ENCODE measurements around the gene RER1.

DNA sequence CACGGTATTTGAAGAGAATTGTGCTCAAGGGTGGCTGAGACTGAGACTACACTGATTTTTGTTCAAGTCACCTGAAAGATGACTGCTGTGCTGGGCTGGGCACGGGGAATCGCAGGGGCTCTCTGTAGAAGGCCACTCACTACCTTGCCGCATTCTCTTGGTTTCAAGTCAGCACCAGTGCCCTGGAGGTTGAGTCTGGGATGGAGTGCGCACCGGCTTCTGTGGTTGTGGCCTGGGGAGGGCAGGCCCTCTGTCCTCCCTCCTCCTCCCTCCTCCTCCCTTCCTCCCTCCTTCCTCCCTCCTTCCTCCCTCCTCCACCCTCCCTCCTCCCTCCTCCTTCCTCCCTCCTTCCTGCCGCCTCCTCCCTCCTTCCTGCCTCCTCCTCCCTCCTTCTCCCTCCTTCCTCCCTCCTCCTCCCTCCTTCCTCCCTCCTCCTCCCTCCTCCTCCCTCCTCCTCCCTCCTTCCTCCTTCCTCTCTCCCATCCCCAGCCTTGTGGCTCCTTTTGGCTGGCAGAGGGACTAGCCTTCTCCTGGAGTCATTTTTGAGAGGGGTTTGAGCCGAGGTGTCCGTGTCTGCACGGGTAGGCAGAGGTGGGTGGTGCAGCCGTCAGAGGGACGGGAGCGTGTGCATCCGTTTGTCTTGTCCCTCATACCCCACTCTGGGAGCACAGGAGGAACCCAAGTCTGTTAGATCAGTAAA, 9.5 kb downstream of the RER1 start:
- TF ChIP-seq, protein P1, sequence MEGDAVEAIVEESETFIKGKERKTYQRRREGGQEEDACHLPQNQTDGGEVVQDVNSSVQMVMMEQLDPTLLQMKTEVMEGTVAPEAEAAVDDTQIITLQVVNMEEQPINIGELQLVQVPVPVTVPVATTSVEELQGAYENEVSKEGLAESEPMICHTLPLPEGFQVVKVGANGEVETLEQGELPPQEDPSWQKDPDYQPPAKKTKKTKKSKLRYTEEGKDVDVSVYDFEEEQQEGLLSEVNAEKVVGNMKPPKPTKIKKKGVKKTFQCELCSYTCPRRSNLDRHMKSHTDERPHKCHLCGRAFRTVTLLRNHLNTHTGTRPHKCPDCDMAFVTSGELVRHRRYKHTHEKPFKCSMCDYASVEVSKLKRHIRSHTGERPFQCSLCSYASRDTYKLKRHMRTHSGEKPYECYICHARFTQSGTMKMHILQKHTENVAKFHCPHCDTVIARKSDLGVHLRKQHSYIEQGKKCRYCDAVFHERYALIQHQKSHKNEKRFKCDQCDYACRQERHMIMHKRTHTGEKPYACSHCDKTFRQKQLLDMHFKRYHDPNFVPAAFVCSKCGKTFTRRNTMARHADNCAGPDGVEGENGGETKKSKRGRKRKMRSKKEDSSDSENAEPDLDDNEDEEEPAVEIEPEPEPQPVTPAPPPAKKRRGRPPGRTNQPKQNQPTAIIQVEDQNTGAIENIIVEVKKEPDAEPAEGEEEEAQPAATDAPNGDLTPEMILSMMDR (IDR thresholded peaks at IDR 0.05), result no peak
- no peak for TF ChIP-seq POLR2A (IDR thresholded peaks at IDR 0.05)

Measured in breast epithelium (tissue), 3 donors.